ELR (cell line): ENCODE results near the gene ADCY1.
A peak's percentile ranks its signal among the peaks of the same experiment; 100 is the strongest.

Experiments
- DNase-seq: peaks from one replicate; pipeline ENCODE4 v3.0.0-alpha.2; 2015; ENCODE audit warnings: low read depth

The ADCY1 gene

DNA sequence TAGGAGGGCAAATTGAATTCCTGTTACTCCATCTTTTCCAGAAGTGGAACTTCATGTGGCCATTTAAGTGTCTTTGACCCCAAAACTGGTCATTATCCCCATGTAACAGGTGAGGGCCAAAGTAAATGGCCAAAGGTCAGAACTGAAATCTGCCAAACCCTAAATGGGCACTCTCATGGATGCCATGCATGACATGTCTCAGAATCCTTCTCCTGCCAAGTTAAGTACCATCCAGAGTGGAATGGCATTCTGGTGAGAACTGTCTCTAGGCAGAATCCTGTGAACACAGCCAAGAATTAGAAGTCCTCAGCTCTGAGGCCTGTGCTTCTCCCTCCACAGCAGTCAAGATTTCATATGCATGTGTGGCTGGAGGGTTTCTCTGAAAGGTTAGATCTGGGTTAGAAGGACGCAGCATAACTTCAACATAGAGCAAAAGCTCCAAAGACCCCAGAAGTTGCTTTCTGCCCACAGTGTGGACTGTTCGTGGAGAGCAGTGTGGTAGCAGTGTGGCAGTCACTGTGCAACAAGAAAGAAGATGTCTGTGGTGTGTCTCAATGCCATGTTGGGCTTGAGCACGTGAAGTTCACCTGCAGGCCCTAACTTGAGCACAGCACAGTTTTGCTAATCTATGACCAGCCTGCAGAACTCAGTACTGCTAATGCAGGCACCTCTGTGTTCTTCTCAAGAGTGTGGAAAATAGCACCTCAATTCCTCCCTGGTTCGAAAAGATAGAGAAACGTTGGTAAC, 121.3 kb downstream of the ADCY1 start:
- DNase-seq, result no peak

DNA sequence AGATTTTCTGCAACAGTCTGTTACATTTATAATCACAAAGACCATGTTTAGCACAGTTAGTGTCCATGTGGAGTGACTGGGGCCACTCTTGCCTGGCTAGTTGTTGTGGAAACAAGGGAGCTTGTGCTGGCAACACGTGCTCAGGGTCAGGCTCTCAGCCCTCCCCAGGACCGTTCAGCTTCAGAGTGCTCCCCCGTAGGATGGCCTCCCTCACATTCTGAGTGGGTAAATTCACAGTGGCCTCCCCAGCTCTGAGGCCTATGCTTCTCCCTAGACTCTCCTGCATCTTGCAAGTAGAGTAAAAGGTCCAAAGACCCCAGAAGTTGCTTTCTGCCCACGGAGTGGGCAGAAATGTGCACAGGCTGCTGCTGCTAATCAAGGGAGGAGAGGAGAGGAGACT, 122.3 kb downstream of the ADCY1 start:
- DNase-seq, result no peak

DNA sequence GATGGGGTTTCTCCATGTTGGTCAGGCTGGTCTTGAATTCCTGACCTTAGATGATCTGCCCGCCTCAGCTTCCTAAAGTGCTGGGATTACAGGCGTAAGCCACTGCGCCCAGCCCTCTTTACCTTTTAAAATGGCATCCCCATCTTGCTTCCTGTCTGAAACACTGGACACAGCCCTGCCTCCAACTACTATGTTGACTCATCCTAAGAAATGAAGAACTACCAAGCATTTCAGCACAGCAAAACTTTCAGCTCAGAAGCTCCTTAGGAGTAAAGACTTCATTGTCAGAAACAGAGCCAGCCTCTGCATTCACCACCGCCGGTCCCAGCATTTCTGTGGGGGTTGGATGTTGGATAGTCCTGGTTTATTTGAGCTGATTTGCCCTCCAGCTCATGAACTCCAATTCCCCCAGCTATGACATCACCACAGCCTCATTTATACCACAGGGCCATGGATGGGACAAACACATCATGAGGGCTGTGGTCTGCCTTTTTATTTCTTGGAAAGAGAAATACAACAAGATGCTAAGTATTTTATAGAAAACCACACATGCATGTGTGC, 123.5 kb downstream of the ADCY1 start:
- DNase-seq, result peak; percentile 55

DNA sequence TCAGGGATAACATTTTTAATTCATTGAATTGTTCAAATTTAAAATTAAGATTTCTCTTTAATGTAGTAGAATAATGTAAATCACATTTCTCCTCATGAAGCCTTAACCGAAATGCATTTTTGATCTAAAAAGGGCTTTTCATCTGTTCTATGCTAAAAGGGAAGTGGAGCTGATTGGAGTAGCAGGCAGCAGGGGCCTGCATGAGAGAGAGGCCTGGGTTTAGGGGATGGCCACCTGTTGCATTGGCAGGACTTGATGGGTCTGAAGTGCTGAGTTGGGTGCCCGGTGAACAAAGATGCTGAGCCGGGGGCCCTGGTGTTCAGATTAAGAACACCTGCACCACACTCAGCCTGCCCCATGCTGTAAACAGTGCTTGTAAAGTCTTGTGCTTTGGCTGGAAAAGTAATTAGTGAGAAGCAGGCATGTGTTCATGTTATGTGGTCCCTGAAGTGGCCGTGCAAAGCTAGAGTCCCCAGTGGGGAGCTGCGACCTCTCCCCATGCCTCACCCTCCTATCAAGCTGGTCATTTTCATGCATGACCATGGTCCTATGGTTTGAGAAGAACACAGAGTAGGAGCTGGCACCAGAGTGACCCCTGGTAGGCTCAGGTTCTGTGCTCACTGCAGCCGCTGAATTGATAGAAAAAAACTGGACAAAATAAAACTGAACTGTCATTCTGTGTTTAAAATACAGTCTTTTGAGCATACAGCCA, 124.3 kb downstream of the ADCY1 start:
- no peak for DNase-seq

DNA sequence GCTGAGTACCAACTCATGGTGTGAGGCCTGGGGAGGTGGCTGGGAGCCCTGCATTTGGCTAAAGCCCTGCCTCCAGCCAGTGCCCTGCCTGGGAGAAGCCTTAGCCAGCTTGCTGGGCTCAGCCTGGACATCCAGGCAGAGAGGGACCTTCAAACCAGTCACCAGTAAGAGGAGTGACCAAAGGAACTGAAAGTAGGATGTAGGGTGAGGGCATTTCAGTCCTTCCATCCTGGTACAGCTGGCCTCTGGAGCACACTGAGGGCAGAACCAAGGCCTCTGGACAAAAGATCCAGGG, 124.8 kb downstream of the ADCY1 start:
- DNase-seq, result no peak

DNA sequence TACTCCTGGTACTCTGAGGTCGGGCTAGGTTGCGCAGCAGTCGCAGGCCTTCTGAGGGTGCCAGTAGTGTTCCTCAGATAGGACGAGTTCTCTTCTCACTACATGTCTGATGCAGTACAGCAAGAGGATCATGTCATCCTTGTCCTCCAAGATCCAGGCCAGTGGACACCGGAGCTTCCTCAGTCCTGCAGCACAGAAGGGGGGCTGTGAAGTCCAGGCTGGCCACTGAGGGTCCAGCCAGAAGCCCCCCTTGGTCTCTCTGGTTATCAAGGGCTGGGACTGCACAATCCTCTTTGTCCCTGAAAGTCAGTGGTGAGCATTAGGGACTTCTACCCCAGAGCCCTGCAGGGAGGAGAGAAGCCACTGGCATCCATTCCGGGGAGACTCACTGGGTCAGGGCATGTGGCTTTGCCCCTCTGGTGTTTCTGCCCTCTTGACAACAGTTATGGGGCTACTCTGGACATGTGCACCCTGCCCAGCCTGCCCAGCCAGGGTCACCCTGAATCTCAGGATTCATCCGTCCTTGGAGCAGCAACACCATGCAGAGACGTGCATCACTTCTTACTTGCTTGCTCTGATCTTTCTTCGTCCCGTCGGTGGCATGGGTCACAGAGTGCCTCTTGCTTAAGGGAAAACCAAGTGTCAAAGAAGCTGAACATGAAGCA, 125.7 kb downstream of the ADCY1 start:
- no peak for DNase-seq

DNA sequence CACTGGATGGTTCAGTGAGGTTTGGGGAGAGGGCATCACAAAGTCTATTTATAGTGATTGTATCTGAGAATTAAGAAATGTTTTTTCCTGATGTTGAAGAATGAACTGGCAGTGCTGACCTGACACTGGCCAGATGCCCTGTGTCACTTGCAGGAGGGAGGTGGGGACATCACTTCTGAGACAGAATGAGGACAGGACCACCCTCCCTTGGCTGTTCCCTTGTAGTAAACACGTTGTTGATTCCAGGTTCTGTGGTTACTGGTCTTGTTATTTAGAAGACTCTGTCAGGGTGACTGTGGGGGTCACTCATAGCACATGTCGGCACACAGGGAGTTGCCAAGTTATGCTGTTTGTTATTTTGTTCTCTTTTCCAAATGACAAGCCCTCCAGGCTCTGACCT, 126.4 kb downstream of the ADCY1 start:
- no peak for DNase-seq

DNA sequence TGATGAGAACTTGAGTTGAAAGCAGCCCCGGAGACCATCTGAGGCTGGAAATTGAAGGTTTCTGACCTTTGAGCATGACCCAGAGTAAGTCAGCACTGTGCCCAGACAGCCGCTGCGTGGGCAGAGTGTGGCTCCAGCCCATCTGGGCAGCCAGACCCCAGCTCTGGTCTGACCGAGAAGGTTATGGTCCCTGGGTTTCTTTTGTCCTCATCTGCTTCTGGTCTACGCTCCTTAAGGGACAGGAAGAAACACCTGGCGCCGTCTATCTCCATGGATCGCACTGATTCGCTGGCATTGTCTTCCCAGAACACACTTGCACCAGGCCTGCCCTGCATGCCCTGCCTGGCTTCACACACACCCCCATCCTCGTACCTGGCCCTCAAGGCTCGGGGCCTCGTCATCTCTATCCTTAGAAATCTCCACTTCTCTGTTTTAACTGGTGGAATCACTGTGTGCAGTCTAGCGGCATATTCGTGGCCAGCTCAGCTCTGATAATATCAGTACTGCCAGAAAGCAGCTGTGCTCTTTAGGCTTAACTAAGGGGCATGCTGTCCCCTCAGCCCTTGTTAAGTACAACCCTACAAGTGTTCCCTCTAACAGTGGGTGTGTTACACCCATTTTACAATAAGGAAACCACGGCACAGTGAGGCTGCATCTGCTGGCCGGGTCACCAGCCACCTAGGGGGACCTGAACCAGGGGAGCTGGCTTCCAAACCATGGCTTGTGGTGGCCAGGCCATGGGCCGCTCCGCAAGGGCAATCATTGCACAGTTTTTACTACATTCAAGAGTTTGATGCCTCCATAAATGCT, 127.7 kb downstream of the ADCY1 start:
- no peak for DNase-seq

DNA sequence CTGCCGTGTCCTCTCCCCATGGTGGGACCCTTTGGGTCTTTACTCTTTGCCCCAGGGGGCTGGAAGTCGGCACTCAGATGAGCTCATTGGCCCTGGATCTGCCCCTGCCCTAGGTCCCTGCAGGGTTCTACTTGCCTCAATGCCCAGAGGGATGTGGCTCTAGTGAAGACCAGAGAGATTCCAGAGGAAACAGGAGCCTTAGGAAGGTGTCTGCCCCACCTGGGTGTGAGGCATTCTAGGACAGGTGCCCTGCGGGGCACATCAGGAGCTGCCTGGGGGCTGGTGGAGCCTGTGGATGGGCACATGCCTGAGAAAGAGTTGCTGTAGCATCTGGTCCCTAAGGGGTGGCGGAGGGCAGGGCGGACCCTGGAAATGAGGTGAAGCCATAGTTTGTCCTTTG, 128.6 kb downstream of the ADCY1 start:
- DNase-seq, result no peak

DNA sequence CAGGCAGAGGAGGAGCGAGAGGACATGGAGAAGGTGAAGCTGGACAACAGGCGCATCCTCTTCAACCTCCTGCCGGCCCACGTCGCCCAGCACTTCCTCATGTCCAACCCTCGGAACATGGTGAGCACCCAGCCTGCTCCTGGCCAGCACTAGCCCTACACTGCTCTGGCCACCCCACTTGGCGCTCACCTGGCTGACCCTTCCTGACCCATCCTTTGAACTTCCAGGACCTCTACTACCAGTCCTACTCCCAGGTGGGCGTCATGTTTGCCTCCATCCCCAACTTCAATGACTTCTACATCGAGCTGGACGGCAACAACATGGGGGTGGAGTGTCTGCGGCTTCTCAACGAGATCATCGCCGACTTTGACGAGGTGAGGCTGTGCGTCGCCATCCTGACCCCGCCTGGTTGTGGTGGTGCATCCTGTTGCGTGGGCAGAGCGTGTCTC, 129.2 kb downstream of the ADCY1 start:
- no peak for DNase-seq

DNA sequence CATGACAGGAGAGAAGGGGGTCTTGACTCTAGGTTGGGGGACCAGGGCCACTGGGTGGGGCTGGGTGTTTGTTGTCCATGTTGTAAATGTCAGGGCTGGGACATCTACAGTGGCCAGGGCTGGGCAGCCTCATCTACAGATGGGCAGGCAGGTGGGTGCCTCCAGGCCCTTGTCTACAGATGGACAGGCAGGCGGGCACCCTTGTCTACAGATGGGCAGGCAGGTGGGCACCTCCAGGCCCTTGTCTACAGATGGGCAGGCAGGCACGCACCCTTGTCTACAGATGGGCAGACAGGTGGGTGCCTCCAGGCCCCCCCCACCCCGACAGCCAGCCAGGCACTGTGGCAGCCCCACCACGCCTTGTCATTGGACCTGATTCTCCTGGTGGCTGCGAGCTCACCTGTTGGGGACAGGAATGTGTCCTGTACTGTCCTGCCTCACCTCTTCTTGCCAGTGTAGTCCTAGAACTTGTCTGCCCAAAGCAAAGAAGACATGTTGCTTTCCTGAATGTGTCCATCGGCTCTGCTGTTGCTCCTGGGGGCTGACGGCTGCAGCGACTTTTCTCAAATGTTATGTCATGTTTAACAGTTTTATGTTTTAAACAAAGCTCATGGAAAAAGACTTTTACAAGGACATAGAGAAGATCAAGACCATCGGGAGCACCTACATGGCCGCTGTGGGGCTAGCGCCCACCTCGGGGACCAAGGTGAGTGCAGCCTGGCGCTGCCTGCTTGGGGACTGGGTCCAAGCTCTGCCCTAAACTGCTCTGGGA, 129.9 kb downstream of the ADCY1 start:
- no peak for DNase-seq

DNA sequence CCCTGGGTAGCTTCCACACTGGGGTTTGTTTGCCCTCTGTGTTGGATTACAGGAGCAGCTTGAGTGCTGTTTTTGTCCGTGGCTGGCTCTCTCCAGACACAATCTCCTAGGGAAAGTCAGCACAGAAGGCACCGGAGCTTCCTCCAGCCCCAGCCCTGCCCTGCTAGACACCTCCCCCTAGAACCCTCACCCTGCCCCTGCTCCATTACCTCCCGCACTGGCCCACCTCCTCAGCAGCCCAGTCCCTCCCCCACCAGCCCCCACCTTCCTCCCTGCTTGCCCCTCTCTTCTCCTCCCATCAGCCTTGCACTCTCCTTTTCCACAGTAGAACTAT, 130.5 kb downstream of the ADCY1 start:
- no peak for DNase-seq

DNA sequence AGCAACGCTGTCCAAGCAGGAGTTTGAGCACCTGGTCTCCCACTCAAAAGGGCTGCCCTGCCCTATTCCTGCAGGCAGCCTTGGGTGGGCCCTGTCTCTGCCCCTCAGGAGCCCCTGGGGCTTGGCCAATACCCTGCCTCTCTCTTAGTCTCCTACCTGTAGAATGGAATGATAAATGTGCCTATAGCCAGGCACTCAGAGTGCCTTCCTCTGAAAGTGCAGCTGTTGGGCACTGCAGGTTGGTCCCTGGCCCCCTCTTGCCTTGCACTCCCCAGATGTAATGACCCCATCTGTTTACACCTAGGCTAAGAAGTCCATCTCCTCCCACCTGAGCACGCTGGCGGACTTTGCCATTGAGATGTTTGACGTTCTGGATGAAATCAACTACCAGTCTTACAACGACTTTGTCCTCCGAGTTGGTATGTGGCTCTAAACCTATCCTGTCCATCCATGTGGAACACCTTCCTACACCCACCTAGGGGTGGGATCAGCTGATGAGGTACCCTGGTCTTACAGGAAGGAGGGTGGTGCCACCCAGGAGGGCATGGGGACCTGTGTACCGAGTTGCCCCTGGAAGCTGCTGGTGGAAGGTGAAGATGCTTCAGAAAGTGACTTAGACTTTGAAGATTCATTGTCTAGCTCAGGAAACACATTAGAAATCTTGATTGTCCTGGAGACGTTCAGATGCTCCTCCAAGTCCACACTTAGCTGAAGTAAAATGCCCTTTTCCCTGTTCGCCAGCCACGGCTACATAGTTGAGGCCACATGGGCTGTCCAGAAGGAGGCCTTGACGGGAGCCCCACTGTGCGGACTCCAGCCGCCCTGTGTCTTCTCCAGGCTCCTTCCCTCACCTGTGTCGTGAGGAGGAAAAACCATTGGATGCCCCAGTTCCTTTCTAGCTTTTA, 134.1 kb downstream of the ADCY1 start:
- DNase-seq, result no peak

DNA sequence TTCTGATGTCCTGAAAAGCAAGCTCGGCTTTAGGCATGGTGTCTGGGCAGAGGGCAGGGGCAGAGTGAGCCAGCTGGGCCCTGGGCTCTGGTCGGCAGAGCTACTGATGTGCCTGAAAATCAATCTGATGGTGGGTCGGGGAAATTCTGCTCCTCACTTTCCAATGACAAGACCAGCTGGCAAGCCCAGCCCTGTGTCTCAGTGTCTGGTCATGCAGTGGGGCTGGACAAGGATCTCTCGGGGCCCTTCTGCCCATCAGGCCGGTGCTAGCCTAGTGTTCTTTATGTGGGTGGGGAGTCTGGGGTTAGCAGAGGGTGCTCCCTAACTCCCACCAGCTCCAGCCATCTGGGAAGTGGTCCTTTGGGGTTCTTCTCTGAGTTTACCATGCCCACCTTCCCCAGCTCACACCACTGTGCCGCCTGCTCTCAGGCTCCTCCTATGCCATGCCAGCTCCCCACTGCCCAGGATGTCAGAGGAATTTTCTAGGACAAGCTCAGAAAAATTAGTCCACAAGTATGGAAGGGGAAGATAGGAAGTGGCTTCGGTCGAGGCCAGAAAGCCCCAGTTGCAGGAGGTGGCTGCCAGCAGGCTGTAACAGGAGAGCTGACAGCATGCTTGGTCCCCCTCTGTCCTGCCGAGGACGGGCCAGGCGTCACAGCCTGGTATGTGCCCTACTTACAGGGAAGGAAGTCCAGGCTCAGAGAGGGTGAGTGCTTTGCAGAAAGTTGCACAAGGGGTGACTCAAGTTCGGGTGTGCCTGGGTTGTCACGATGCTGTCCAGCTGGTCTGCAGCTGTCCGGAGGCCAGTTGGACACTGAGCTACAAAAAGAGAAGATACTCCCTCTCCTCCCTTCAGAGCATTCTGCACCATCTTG, 135.2 kb downstream of the ADCY1 start:
- peak; percentile 55 for DNase-seq

DNA sequence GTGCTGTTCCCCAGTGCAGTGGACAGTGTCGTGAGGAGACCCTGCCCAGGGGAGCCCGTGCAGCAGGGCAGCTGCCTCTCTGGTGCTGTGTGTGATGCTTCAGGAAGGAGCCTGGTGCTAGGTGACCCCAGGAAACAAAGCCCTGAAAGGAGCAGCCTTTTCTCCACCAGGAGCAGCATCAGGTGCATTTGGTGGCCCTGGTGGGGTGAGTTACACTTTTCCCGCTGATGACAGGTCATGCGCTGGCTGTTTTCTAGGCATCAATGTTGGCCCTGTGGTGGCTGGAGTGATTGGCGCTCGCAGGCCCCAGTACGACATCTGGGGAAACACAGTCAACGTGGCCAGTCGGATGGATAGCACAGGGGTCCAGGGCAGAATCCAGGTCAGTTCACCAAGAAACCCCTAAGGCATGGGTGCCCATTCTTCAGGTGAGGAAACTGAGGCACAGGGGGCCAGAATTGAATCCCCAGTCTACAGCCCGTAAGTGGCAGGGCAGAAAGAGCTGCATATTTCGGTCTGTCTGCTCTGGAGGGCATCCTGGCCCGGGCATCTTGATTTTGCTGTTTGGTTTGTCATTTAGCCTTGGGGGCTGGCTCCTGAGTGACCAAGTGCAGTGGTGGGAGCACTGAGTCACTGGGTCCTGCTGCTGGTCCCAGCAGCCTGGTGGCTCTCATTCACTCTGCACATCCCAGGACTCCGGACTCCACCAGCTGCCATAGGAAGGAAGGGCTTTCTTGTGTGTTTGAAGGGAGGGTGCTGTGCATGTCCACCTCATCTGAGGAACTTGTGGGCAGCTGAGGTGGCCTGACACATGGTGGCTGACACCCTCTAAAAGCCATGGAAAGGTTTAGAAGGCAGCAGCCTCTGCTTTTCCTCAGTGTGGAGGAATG, 136.3 kb downstream of the ADCY1 start:
- DNase-seq, result no peak

DNA sequence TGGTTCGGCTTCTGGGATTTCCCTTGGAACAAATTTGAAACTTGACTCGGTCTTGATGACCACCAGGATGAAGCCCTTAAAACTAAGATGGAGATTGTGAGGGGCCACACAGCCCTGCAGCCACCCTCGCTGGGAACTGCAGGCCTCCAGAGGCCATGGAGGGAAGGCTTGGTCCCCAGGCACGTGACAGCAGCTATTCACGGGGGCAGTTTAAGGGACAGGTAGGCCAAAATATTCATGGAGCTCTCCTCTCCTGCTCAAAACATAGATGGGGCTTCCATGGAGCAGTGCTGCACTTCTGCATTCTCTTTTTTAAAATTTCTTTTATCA, 137.0 kb downstream of the ADCY1 start:
- DNase-seq, result no peak

DNA sequence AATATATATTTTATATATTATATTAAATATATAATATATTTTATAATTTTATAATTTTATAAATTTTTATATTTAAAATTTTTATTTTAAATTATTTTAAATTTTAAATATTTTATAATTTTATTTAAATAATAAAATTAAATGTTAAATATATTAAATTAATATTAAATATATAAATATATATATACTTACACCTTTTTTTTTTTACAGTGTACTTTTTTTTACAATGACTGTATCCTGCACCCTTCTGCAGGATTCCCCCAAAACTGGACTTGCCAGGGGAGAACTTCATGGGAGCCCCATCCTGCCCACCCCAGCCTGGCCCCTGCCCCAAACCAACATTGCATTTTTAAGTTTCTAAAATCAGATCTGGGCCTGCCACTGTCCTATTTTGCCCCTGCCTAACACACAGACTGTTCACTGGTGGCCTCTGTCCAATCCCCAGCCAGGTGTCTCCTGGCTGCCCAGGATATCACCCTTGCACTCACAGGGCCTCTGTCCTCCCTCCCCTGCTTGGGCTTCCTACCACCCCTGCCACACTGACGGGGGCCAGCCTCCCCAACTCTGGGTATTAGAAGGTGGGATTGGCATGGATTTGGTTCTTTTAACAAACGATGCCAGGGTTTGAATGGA, 138.0 kb downstream of the ADCY1 start:
- DNase-seq, result no peak
